HG03103 (cell line): ENCODE data around the gene PADI1.

Source experiments
- ATAC-seq: cut with Tn5 transposase; IDR thresholded peaks from one replicate; pipeline ENCODE4 v1.9.1; 2021; ENCODE audit warnings: low read depth; ENCODE audit not compliant: unreplicated experiment

The PADI1 gene

GRCh38 chr1:17214876-17215544, 10.1 kb downstream of the PADI1 start:
- ATAC-seq = no peak

- no peak for ATAC-seq
These were observed 10.6 kb downstream of the PADI1 start for GRCh38 chr1:17215545-17215890.

- no peak for ATAC-seq
These were observed 11.2 kb downstream of the PADI1 start for GRCh38 chr1:17216078-17216477.

GRCh38 chr1:17217607-17218006, 12.7 kb downstream of the PADI1 start:
- ATAC-seq = no peak

- ATAC-seq = no peak
These were observed 14.0 kb downstream of the PADI1 start for GRCh38 chr1:17218939-17219338.

- ATAC-seq = no peak
These were observed 15.4 kb downstream of the PADI1 start for GRCh38 chr1:17220287-17220686.

GRCh38 chr1:17222557-17222956, 17.6 kb downstream of the PADI1 start:
- ATAC-seq = no peak

GRCh38 chr1:17224434-17224833, 19.5 kb downstream of the PADI1 start:
- ATAC-seq = no peak

GRCh38 chr1:17225140-17225539, 20.2 kb downstream of the PADI1 start:
- ATAC-seq = no peak

GRCh38 chr1:17227358-17227915, 22.5 kb downstream of the PADI1 start:
- ATAC-seq = no peak

GRCh38 chr1:17228619-17229018, 23.7 kb downstream of the PADI1 start:
- ATAC-seq = no peak

- ATAC-seq = no peak
These were observed 24.5 kb downstream of the PADI1 start for GRCh38 chr1:17229379-17229778.

- no peak for ATAC-seq
These were observed 25.2 kb downstream of the PADI1 start for GRCh38 chr1:17230106-17230505.

GRCh38 chr1:17230671-17231310, 25.9 kb downstream of the PADI1 start:
- no peak for ATAC-seq

- no peak for ATAC-seq
These were observed 28.1 kb downstream of the PADI1 start for GRCh38 chr1:17232759-17233661.

GRCh38 chr1:17233675-17234320, 28.9 kb downstream of the PADI1 start:
- ATAC-seq = no peak

GRCh38 chr1:17234405-17234804, 29.5 kb downstream of the PADI1 start:
- ATAC-seq = no peak

GRCh38 chr1:17235135-17235885, 30.4 kb downstream of the PADI1 start:
- ATAC-seq = no peak

GRCh38 chr1:17236779-17237560, 32.0 kb downstream of the PADI1 start:
- ATAC-seq = no peak
